SK-N-SH treated with all-trans-retinoic acid at 6 μM for 48 hours (cell line): ENCODE results near the gene SLC12A4.

Experiments used
- ARNTL ChIP-seq: fragments of 450-650 bp; formaldehyde crosslinking; IDR thresholded peaks from 2 replicates; pipeline ENCODE4 v1.5.0; 2020; ENCODE audit warnings: low read depth, mild to moderate bottlenecking, moderate library complexity, borderline replicate concordance
- ESRRG ChIP-seq: fragments of 250-450 bp; sonication (Bioruptor Pico); IDR thresholded peaks from 2 replicates; pipeline ENCODE4 v1.6.1; 2021; ENCODE audit warnings: mild to moderate bottlenecking
- GLIS3 ChIP-seq: fragments of 250-450 bp; sonication (Bioruptor Pico); IDR thresholded peaks from 2 replicates; pipeline ENCODE4 v1.5.0; 2020; ENCODE audit warnings: mild to moderate bottlenecking, moderate library complexity
- RARB ChIP-seq: fragments of 250-450 bp; sonication (Bioruptor Pico); IDR thresholded peaks from 2 replicates; pipeline ENCODE4 v1.8.0; 2021; ENCODE audit warnings: mild to moderate bottlenecking, moderate library complexity
- ZFP3 ChIP-seq: fragments of 250-450 bp; sonication (Bioruptor Pico); IDR thresholded peaks from 2 replicates; pipeline ENCODE4 v1.5.0; 2020; ENCODE audit warnings: mild to moderate bottlenecking, moderate library complexity
- ZFP30 ChIP-seq: fragments of 450-650 bp; formaldehyde crosslinking; IDR thresholded peaks from 2 replicates; pipeline ENCODE4 v1.5.0; 2022; ENCODE audit warnings: mild to moderate bottlenecking, moderate library complexity
- ZNF8 ChIP-seq: fragments of 450-650 bp; formaldehyde crosslinking; IDR thresholded peaks from 2 replicates; pipeline ENCODE4 v1.5.0; 2020; ENCODE audit warnings: mild to moderate bottlenecking, moderate library complexity
- TF ChIP-seq, protein P1 (sequence below): fragments of 250-450 bp; sonication (Bioruptor Pico); IDR thresholded peaks from 2 replicates; pipeline ENCODE4 v1.8.0; 2020; ENCODE audit warnings: mild to moderate bottlenecking, moderate library complexity, borderline replicate concordance
- TF ChIP-seq, protein P2 (sequence below): fragments of 250-450 bp; sonication (Bioruptor Pico); IDR thresholded peaks from 2 replicates; pipeline ENCODE4 v1.5.1; 2021; ENCODE audit warnings: mild to moderate bottlenecking, moderate library complexity
- TF ChIP-seq, protein P3 (sequence below): fragments of 250-450 bp; sonication (Bioruptor Pico); IDR thresholded peaks from 2 replicates; pipeline ENCODE4 v1.8.0; 2021; ENCODE audit warnings: low read depth, mild to moderate bottlenecking, moderate library complexity, borderline replicate concordance

DNA sequence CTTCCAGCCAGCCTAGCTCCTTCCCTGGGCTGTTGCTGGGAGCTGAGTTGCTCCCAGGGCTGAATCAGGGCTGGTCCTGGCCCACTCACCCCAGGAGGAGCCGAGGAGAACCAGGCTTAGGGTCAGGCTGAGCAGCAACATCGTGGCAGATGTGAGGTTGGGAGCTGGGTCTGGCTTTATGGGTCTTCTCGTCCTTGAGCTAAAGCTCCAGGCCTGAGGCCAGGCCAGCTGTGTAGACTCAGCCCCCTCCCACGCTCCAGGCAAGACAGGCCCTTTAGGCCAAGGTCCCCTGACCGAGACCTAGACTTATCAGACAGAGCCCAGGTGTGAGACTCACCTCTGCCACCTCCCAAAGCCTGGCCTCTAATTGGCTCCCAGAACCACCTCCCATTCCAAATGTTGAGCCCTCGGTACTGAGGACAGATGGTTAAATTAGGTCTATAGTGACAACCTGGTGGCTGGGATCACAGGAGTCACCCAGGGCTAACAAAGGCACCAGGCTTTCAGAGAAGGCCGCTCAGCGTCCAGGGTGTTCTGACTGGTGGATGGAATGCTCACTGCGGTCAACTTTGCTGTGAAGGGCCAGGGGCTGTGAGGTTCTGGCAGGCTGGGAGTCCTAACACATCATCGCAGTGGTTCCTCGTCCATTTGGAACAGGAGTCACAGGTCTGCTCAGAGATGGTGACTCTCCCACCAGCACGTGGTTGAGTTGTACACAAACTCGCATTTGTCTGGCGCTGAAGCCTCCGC, 36.5 kb downstream of the SLC12A4 start, which contains the start of gene CTRL:
- TF ChIP-seq ZFP30 (CRISPR knock-in tag) (no peak), ESRRG (CRISPR knock-in tag) (no peak), ZFP3 (CRISPR knock-in tag) (no peak), RARB (CRISPR knock-in tag) (no peak), ZNF8 (CRISPR knock-in tag) (no peak), ARNTL (CRISPR knock-in tag) (no peak), GLIS3 (CRISPR knock-in tag) (no peak)
- TF ChIP-seq, protein P1, sequence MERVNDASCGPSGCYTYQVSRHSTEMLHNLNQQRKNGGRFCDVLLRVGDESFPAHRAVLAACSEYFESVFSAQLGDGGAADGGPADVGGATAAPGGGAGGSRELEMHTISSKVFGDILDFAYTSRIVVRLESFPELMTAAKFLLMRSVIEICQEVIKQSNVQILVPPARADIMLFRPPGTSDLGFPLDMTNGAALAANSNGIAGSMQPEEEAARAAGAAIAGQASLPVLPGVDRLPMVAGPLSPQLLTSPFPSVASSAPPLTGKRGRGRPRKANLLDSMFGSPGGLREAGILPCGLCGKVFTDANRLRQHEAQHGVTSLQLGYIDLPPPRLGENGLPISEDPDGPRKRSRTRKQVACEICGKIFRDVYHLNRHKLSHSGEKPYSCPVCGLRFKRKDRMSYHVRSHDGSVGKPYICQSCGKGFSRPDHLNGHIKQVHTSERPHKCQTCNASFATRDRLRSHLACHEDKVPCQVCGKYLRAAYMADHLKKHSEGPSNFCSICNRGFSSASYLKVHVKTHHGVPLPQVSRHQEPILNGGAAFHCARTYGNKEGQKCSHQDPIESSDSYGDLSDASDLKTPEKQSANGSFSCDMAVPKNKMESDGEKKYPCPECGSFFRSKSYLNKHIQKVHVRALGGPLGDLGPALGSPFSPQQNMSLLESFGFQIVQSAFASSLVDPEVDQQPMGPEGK (CRISPR knock-in tag) = no peak
- TF ChIP-seq, protein P2, sequence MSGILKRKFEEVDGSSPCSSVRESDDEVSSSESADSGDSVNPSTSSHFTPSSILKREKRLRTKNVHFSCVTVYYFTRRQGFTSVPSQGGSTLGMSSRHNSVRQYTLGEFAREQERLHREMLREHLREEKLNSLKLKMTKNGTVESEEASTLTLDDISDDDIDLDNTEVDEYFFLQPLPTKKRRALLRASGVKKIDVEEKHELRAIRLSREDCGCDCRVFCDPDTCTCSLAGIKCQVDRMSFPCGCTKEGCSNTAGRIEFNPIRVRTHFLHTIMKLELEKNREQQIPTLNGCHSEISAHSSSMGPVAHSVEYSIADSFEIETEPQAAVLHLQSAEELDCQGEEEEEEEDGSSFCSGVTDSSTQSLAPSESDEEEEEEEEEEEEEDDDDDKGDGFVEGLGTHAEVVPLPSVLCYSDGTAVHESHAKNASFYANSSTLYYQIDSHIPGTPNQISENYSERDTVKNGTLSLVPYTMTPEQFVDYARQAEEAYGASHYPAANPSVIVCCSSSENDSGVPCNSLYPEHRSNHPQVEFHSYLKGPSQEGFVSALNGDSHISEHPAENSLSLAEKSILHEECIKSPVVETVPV (CRISPR knock-in tag) = no peak
- TF ChIP-seq, protein P3, sequence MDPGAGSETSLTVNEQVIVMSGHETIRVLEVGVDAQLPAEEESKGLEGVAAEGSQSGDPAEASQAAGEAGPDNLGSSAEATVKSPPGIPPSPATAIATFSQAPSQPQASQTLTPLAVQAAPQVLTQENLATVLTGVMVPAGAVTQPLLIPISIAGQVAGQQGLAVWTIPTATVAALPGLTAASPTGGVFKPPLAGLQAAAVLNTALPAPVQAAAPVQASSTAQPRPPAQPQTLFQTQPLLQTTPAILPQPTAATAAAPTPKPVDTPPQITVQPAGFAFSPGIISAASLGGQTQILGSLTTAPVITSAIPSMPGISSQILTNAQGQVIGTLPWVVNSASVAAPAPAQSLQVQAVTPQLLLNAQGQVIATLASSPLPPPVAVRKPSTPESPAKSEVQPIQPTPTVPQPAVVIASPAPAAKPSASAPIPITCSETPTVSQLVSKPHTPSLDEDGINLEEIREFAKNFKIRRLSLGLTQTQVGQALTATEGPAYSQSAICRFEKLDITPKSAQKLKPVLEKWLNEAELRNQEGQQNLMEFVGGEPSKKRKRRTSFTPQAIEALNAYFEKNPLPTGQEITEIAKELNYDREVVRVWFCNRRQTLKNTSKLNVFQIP = no peak
